Activated CD8-positive, alpha-beta memory T cell treated with anti-CD3 and anti-CD28 coated beads for 4 hours (primary cell): ENCODE data around the gene NEUROG3.

Experiments used
- DNase-seq, 2 donors: peaks; one replicate each; pipeline ENCODE4 v3.0.0-alpha.2; 2020; ENCODE audit warnings: low read depth in 2 of 2

Gene NEUROG3

GRCh38 chr10:69573056-69573806 lies at the start of gene NEUROG3:
Gene NEUROG3 (minus strand): TSS chr10:69573422. CDS start chr10:69573043, 379 bp downstream.
- no peak for DNase-seq

- no peak for DNase-seq
Measured at GRCh38 chr10:69620625-69621024, 47.4 kb upstream of the NEUROG3 start.

GRCh38 chr10:69619626-69620025 lies 46.4 kb upstream of the NEUROG3 start:
- no peak for DNase-seq

GRCh38 chr10:69618746-69619145 lies 45.5 kb upstream of the NEUROG3 start:
- no peak for DNase-seq

- no peak for DNase-seq
Measured at GRCh38 chr10:69616358-69616757, 43.1 kb upstream of the NEUROG3 start.

- DNase-seq = no peak
Measured at GRCh38 chr10:69614130-69614529, 40.9 kb upstream of the NEUROG3 start.

- no peak for DNase-seq
Measured at GRCh38 chr10:69612760-69613159, 39.5 kb upstream of the NEUROG3 start.

GRCh38 chr10:69609077-69609476 lies 35.9 kb upstream of the NEUROG3 start:
- DNase-seq = no peak

- no peak for DNase-seq
Measured at GRCh38 chr10:69600761-69601330, 27.6 kb upstream of the NEUROG3 start.

- no peak for DNase-seq
Measured at GRCh38 chr10:69588358-69588757, 15.1 kb upstream of the NEUROG3 start.

- no peak for DNase-seq
Measured at GRCh38 chr10:69584624-69585023, 11.4 kb upstream of the NEUROG3 start.

GRCh38 chr10:69583106-69583505 lies 9.9 kb upstream of the NEUROG3 start:
- DNase-seq = no peak

- no peak for DNase-seq
Measured at GRCh38 chr10:69580435-69580834, 7.2 kb upstream of the NEUROG3 start.

GRCh38 chr10:69579464-69580060 lies 6.3 kb upstream of the NEUROG3 start:
- DNase-seq = no peak

GRCh38 chr10:69578508-69578991 lies 5.3 kb upstream of the NEUROG3 start:
- no peak for DNase-seq

- DNase-seq = no peak
Measured at GRCh38 chr10:69577268-69578232, 4.3 kb upstream of the NEUROG3 start.

- DNase-seq = no peak
Measured at GRCh38 chr10:69576334-69577011, 3.3 kb upstream of the NEUROG3 start.

- DNase-seq = no peak
Measured at GRCh38 chr10:69575164-69575722, 2.0 kb upstream of the NEUROG3 start.

GRCh38 chr10:69574571-69574978 lies 1.4 kb upstream of the NEUROG3 start:
- DNase-seq = no peak

GRCh38 chr10:69572159-69573055 lies 815 bp downstream of the NEUROG3 start:
- no peak for DNase-seq
